Chondrocyte (in vitro differentiated cells): ENCODE results near the gene KIF17. TPM values are rescaled to one million over a fixed set of nuclear protein-coding genes. Genes with fewer than 3 reads are reported as not detected.

Experiments used
- DNase-seq: peaks from one replicate; pipeline ENCODE4 v3.0.0; 2021; ENCODE audit warnings: mixed read lengths, low spot score
- H3K27ac Mint-ChIP-seq: one replicate; pipeline ENCODE4 v1.8.0; 2021; ENCODE audit warnings: mild to moderate bottlenecking, moderate library complexity, mixed read lengths; ENCODE audit not compliant: unreplicated experiment
- H3K27me3 Mint-ChIP-seq: 2 replicates; pipeline ENCODE4 v1.8.0; 2021; ENCODE audit warnings: low read depth, mixed read lengths
- H3K36me3 Mint-ChIP-seq: 2 replicates; pipeline ENCODE4 v1.8.0; 2021; ENCODE audit warnings: low read depth, mixed read lengths
- H3K4me1 Mint-ChIP-seq: 2 replicates; pipeline ENCODE4 v1.8.0; 2021; ENCODE audit warnings: low read depth, mild to moderate bottlenecking, mixed read lengths
- H3K4me3 Mint-ChIP-seq: one replicate; pipeline ENCODE4 v1.8.0; 2021; ENCODE audit warnings: mild to moderate bottlenecking, moderate library complexity, mixed read lengths; ENCODE audit not compliant: unreplicated experiment
- H3K9me3 Mint-ChIP-seq: 2 replicates; pipeline ENCODE4 v1.8.0; 2021; ENCODE audit warnings: low read depth, mixed read lengths
- total RNA-seq: library from RNA; stranded (reverse); gene quantifications from 3 replicates; pipeline ENCODE4 v1.2.1, GENCODE V29; 2021
- TF ChIP-seq, protein P1 (sequence below): fragments of 200-600 bp; sonication (generic); IDR thresholded peaks from 2 replicates; pipeline ENCODE4 v1.5.0; 2021; ENCODE audit warnings: antibody characterized with exemption, mild to moderate bottlenecking, moderate library complexity

KIF17 gene
- total RNA-seq, 1 donor from 2014 or later: 0.95 TPM

GRCh38 chr1:20666804-20667203, 51.0 kb downstream of the KIF17 start:
- TF ChIP-seq, protein P1, sequence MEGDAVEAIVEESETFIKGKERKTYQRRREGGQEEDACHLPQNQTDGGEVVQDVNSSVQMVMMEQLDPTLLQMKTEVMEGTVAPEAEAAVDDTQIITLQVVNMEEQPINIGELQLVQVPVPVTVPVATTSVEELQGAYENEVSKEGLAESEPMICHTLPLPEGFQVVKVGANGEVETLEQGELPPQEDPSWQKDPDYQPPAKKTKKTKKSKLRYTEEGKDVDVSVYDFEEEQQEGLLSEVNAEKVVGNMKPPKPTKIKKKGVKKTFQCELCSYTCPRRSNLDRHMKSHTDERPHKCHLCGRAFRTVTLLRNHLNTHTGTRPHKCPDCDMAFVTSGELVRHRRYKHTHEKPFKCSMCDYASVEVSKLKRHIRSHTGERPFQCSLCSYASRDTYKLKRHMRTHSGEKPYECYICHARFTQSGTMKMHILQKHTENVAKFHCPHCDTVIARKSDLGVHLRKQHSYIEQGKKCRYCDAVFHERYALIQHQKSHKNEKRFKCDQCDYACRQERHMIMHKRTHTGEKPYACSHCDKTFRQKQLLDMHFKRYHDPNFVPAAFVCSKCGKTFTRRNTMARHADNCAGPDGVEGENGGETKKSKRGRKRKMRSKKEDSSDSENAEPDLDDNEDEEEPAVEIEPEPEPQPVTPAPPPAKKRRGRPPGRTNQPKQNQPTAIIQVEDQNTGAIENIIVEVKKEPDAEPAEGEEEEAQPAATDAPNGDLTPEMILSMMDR: no peak
- H3K27ac Mint-ChIP-seq: no peak overlapping the region
- no peak for DNase-seq
- no peaks in the 10 kb centered on the region for H3K36me3 Mint-ChIP-seq
- H3K4me3 Mint-ChIP-seq: no peak overlapping the region
- no peaks in the 10 kb centered on the region for H3K9me3 Mint-ChIP-seq
- peaks cover 11% of the 10 kb centered on the region for H3K4me1 Mint-ChIP-seq
- H3K27me3 Mint-ChIP-seq: no peaks in the 10 kb centered on the region

- H3K27ac Mint-ChIP-seq: no peak overlapping the region
- no peaks in the 10 kb centered on the region for H3K9me3 Mint-ChIP-seq
- H3K4me1 Mint-ChIP-seq: peaks cover 12% of the 10 kb centered on the region
- no peaks in the 10 kb centered on the region for H3K27me3 Mint-ChIP-seq
- TF ChIP-seq, protein P1: no peak
- H3K36me3 Mint-ChIP-seq: no peaks in the 10 kb centered on the region
- DNase-seq: no peak
- no peak overlapping the region for H3K4me3 Mint-ChIP-seq
Observed at GRCh38 chr1:20666146-20666545, 51.7 kb downstream of the KIF17 start.

DNA sequence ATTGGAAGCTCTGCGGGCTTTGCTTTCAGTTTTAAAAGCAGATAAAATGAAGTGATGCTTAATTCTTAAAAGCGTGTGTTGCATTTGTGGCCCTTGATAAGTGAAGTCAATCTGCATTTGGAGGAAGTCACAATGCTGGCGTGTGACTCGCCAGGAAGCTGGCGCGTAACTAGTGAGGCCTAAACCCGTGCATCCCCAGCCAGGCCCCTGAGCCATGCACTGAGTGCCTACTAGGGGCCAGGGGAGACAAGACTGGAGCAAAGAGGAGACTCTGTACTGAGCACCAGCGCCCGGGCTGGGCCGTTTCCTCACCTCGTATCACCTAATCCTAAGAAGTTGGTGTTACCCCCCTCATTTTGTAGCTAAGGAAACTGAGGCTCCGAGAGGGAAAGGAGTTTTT, 52.1 kb downstream of the KIF17 start:
- Mint-ChIP-seq H3K4me1 (peaks cover 12% of the 10 kb centered on the region), H3K27ac (no peak overlapping the region), H3K27me3 (no peaks in the 10 kb centered on the region), H3K9me3 (no peaks in the 10 kb centered on the region), H3K36me3 (no peaks in the 10 kb centered on the region), H3K4me3 (no peak overlapping the region)
- DNase-seq: no peak
- TF ChIP-seq, protein P1: no peak

DNA sequence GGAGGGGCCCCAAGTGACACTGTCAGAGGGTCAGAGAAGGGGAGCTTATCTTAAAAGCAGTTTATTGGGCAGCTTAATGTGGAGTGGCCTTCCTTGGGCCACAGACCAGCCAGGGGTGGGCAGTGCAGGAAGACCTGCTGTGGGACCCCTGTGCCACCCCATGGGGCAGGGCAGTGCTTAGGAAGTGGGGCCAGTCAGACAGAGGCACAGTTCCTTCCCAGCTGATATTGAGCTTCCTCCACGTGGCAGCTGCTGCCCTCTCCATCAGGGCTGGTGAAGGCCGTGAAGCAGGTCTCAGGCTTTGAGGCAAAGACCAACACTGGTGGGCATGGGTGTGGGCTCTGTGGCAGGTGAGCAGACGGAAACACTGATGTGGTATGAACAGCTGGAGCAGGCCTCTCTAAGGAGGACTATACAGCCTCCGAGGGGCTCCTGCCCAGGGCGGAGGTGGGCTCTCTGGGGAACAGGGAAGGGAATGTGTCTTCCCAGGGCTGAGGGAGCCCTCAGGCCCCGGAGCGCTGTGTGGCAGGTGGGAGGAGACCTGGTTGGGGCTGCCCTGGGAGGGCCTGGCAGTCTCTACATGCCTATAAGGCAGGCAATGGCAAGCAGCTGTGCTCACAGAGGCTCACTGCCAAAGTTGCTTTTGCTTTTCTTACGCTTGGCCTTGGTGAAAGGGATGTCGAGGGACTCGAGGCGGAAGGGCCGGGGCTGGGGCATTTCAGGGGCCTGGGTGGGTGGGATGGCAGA, 53.7 kb downstream of the KIF17 start:
- TF ChIP-seq, protein P1: no peak
- Mint-ChIP-seq H3K27ac (no peak overlapping the region), H3K36me3 (peaks cover 1% of the 10 kb centered on the region), H3K4me1 (peaks cover 28% of the 10 kb centered on the region), H3K4me3 (no peak overlapping the region), H3K9me3 (no peaks in the 10 kb centered on the region), H3K27me3 (no peaks in the 10 kb centered on the region)
- DNase-seq: no peak

GRCh38 chr1:20663365-20663764, 54.4 kb downstream of the KIF17 start:
- Mint-ChIP-seq H3K4me1 (peaks cover 29% of the 10 kb centered on the region), H3K9me3 (no peaks in the 10 kb centered on the region), H3K36me3 (peaks cover 2% of the 10 kb centered on the region), H3K27ac (no peak overlapping the region), H3K4me3 (no peak overlapping the region), H3K27me3 (no peaks in the 10 kb centered on the region)
- no peak for DNase-seq
- TF ChIP-seq, protein P1: no peak
